Activated naive CD4-positive, alpha-beta T cell (primary cell): ENCODE results near the gene CBFA2T2.
"Not testable (repeated sequence)": the region's sequence is repeated elsewhere in the genome, so short reads cannot be mapped to it uniquely, and the experiment has no call there.

Experiments
- DNase-seq, 4 experiments: peaks; one replicate each; lab custom pipeline; 2025; lab: John Stamatoyannopoulos, UW

The CBFA2T2 gene

GRCh38 chr20:33490023-33490933, at the start of gene CBFA2T2:
CBFA2T2 (plus strand) TSS chr20:33490096; CDS start chr20:33490268, 172 bp downstream.
- peak in 1 of 4 experiments; percentile 43 for DNase-seq

- DNase-seq = not testable (repeated sequence)
These were observed 49.3 kb upstream of the CBFA2T2 start for GRCh38 chr20:33440562-33440961.

DNA sequence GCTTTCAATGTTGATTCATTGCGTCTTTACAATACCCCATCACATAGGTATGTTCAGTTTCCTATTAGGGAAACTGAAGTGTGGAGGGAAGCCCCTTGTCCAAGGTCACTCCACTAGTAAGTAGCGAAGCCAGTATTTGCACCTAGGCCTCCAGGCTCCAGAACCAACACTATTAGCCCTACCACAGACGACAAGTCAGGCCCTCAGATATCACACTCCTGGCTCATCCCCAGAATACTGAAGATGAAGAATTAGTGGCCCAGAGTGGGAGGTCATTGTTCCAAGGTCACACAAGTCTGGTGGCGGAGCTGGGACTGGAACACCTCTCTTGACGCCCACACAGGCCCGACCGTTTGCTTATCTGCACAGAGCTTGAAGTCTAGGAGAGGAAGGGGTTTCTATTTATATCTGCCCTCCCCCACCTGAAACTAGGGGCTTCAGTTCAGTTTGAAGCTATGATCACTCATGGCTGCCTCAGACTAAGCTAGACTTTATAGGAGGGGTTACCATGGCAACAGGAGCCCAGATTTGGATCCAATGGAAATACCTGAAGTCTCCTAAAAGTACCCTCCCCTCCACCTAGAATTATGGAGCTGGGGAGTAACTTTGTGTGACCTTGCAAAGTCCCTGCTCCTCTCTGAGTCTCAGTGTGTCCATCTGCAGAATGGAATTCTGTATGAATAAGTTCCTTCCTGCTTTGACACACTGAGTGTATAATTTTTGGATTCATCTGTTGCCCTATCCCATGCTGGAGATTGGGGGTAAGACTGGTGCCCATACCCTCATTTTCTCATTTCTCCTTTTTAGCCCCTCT, 48.5 kb upstream of the CBFA2T2 start:
- DNase-seq = no peak

DNA sequence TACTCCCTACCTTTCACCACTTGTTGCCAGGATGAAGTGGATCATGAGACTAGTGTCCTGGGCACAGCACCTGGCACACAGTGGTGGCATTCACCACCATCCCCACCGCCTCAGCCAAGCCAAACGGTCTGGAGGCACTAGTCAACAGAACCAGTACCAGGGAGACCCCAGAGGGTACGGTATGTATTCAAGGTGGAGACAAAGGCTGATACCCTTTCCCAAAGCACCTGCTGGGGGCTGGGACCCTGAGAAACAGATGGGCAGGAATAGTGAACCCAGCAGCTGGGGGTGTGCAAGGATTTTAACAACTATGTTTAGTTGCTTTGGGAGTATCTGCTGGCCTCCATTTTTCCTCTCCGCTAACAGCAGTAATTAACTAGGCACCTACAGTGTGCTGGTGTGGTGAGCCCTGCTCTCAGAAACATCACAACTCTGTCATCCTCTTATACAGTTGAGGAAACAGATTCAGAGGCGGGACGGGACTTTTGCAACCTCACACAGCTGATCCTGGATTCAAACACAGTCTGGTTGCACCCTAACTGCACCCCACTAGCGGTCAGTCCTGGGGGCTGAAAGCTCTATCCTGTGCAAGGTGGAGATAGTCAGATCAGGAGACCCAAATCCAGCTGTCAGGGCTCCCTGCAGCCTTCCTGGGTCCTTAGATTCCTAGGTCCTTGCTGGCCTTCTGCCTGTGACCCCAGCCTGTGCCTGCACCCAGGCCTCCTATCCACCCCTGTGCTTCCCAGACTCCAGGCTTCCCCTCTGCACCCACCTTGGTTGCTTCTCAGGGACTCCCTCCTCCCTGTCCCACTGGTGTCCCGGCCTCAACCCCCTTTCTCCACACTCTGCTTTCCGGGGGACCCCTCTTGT, 47.5 kb upstream of the CBFA2T2 start:
- no peak for DNase-seq

- peak in 1 of 4 experiments; percentile 36 for DNase-seq
These were observed 46.8 kb upstream of the CBFA2T2 start for GRCh38 chr20:33443006-33443511.

- DNase-seq = peak; percentile 58 to 85 (median 72)
These were observed 46.2 kb upstream of the CBFA2T2 start, which contains the start of gene SNTA1 for GRCh38 chr20:33443512-33444239. SNTA1 (minus strand) TSS chr20:33443763; CDS start chr20:33443620, 143 bp downstream.

GRCh38 chr20:33444797-33445560, 44.9 kb upstream of the CBFA2T2 start:
- DNase-seq = peak in 1 of 4 experiments; percentile 2

GRCh38 chr20:33445881-33446625, 43.8 kb upstream of the CBFA2T2 start:
- no peak for DNase-seq

DNA sequence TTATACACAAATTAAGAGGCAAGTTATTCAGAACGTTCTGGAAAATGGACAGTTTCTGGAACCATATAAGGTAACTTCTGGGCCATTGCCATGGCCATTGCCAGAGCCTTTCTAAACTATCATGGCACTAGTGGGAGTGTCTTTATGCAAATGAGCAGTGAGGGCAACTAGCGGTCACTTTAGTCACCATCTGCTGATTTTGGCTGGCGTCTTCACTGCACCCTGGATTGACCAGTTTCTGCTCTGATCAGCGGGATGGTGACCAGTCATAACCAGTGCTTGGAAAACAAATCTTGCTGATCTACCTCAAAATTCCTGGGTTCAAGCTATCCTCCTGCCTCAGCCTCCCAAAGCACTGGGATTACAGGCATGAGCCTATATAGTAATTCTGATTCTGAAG, 39.0 kb upstream of the CBFA2T2 start:
- no peak for DNase-seq

GRCh38 chr20:33456916-33457642, 32.8 kb upstream of the CBFA2T2 start:
- peak; percentile 49 to 79 (median 74) for DNase-seq

- no peak for DNase-seq
These were observed 30.3 kb upstream of the CBFA2T2 start for GRCh38 chr20:33459599-33459998.

DNA sequence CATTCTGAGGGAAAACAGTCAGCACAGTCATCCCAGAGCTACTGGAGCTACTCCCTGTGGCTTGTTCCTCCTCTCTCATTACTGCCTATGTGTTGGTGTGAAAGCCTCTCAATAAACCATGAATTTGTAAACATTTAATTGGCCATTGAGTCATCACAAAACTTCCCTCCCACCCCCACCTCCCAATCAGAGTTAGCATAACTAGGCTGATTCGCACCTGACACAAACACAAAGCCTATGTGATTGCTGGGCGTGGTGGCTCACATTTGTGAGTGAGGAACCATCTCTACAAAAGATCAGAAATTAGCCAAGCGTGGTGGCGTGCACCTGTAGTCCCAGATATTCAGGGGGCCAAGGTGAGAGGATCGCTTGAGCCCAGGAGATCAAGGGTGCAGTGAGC, 29.2 kb upstream of the CBFA2T2 start:
- DNase-seq = no peak

DNA sequence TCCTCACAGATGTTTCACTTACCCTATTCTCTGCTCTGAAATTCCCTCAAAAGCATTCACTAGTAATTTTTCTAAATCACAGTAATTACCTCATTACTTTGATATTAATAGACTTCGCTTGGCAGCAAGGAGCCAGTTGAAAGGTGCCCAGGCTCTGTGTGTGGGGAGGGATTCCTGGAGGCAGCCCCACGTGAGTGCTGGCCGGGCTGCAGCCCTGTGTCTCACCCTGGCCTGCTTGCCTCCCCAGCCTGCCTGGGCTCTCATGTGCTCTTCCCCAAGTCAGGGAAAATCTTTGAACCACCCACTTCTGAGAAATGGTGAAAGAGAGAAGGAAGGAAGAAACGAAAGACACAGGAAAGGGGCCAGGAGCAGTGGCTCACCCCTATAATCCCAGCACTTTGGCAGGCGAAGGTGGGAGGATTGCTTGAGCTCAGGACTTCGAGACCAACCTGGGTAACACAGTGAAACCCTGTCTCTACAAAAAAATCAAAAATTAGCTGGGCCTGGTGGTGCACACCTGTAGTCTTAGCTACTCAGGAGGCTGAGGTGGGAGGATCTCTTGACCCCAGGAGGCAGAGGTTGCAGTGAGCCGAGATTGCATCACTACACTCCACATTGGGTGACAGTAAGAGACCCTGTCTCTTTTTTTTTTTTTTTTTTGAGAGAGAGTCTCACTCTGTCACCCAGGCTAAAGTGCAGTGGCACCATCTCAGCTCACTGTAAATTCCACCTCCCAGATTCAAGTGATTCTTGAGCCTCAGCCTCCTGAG, 26.4 kb upstream of the CBFA2T2 start:
- DNase-seq = no peak

DNA sequence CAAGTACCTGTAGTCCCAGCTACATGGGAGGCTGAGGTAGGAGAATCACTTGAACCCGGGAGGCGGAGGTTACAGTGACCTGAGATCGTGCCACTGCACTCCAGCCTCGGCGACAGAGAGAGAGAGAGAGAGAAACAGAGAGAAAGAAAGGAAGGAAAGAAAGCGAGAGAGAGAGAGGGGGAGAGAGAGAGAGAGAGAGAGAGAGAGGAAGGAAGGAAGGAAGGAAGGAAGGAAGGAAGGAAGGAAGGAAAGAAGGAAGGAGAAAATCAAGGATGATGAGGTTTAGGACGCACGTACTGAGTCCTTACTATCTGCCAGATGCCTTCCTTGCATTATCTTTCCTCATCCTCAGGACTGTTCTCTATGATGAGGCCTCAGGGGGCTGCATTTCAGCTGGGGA, 25.1 kb upstream of the CBFA2T2 start:
- DNase-seq = not testable (repeated sequence)

GRCh38 chr20:33465481-33466302, 24.2 kb upstream of the CBFA2T2 start:
- no peak for DNase-seq

GRCh38 chr20:33466303-33466646, 23.6 kb upstream of the CBFA2T2 start:
- DNase-seq = no peak

DNA sequence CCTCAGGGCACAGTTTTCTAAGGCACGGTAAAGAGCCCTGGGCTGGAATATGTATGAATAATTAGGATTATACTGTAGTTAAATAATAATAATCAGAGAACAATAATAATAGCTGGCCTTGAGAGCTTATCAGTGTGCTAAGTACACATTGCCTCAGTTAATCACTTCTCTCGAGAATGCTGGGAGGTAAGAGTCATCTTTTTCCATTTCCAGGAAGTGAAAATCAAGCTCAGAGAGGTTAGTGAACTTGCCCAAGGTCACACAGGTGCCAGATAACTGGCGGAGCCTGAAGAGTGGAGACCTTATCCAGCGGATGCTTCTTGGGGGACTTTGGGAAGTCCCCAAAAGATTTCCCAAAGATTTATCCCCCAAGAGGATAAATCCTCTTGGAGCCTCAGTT, 19.4 kb upstream of the CBFA2T2 start:
- DNase-seq = no peak
